Measurements from ENCODE around the gene GRID2IP. TPM values are rescaled to one million over a fixed set of nuclear protein-coding genes. Genes with fewer than 3 reads are reported as not detected.

The GRID2IP gene
- total RNA-seq = 0.10 and 0.13 TPM in 2 replicates
- long read RNA-seq = 0 reads

DNA sequence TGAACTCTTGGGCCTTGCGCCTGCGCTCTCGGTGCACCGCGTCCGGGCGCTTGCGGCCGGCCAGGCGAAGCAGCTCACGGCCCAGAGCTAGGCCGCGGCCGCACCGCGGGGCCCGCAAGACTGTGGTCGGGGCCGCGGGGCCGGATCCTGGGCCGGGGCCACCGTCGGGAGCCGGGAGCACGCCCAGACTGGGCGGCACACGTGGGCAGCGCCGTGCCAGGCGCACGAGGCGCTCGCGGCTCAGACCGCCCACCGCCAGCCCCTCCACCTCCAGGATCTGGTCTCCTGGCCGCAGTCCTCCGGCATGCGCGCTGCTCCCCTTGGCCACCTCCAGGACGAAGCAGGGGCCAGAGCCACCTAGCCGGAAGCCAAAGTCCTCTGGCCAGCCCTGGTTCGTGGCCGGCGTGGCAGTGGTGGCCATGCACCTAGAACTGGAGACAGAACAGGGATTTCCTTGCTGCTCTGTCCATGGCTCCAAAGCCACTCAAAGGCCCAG is at the start of gene GRID2IP:
Gene GRID2IP, minus strand, starts transcription at position 446 of the 496 bp plus-strand sequence. Its CDS starts 25 bp downstream, at position 421.
- TF ChIP-seq, protein P1, sequence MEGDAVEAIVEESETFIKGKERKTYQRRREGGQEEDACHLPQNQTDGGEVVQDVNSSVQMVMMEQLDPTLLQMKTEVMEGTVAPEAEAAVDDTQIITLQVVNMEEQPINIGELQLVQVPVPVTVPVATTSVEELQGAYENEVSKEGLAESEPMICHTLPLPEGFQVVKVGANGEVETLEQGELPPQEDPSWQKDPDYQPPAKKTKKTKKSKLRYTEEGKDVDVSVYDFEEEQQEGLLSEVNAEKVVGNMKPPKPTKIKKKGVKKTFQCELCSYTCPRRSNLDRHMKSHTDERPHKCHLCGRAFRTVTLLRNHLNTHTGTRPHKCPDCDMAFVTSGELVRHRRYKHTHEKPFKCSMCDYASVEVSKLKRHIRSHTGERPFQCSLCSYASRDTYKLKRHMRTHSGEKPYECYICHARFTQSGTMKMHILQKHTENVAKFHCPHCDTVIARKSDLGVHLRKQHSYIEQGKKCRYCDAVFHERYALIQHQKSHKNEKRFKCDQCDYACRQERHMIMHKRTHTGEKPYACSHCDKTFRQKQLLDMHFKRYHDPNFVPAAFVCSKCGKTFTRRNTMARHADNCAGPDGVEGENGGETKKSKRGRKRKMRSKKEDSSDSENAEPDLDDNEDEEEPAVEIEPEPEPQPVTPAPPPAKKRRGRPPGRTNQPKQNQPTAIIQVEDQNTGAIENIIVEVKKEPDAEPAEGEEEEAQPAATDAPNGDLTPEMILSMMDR (IDR thresholded peaks at IDR 0.05) = no peak
- H3K9me3 Mint-ChIP-seq (ENCODE audit: unreplicated experiment) = no peaks in the 10 kb centered on the region
- no peak for DNase-seq (ENCODE audit: extremely low spot score, unreplicated experiment)
- no peaks in the 10 kb centered on the region for H3K4me1 Mint-ChIP-seq (ENCODE audit: unreplicated experiment)
- H3K27me3 Mint-ChIP-seq (ENCODE audit: unreplicated experiment) = peaks cover 4% of the 10 kb centered on the region
- H3K4me3 Mint-ChIP-seq (ENCODE audit: unreplicated experiment) = no peak within 1 kb of the TSS
- no peak within 1 kb of the TSS for H3K27ac Mint-ChIP-seq (ENCODE audit: unreplicated experiment)
- no peaks in the 10 kb centered on the region for H3K36me3 Mint-ChIP-seq (ENCODE audit: unreplicated experiment)

DNA sequence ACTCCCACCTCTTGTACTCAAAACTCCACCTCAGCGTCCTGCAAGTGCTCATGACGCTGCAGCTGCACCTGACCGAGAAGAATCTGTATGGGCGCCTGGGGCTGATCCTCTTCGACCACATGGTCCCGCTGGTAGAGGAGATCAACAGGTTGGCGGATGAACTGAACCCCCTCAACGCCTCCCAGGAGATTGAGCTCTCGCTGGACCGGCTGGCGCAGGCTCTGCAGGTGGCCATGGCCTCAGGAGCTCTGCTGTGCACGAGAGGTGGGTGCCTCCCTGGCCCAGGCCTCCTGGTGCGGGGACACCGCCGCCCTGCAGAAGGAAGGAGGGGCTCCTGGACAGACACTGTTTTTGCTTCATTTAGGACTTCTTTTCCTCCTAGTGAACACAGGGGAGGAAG is 48.8 kb upstream of the GRID2IP start:
- no peaks in the 10 kb centered on the region for H3K9me3 Mint-ChIP-seq (ENCODE audit: unreplicated experiment)
- H3K27me3 Mint-ChIP-seq (ENCODE audit: unreplicated experiment) = no peaks in the 10 kb centered on the region
- H3K27ac Mint-ChIP-seq (ENCODE audit: unreplicated experiment) = no peak overlapping the region
- TF ChIP-seq, protein P1 (IDR thresholded peaks at IDR 0.05) = no peak
- peaks cover 36% of the 10 kb centered on the region for H3K36me3 Mint-ChIP-seq (ENCODE audit: unreplicated experiment)
- H3K4me3 Mint-ChIP-seq (ENCODE audit: unreplicated experiment) = no peak overlapping the region
- H3K4me1 Mint-ChIP-seq (ENCODE audit: unreplicated experiment) = no peaks in the 10 kb centered on the region
- no peak for DNase-seq (ENCODE audit: extremely low spot score, unreplicated experiment)

DNA sequence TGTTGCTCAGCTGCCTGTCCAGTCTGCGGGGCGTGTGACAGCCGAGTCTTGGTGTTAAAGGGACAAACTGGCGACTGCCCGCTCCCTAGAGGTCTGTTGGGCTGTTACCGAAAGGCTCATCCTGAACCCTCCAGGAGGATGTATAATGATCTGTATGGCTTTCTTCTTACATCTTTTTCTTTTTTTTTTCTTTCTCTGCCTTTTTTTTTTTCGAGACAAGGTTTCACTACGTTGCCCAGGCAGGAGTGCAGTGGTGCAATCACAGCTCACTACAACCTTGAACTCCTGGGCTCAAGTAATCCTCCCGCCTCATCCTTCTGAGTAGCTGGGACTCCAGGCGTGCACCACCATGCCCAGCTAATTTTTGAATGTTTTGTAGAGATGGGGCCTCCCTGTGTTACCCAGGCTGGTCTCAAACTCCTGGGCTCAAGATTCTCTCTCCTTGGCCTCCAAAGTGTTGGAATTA is 39.4 kb upstream of the GRID2IP start:
- no peaks in the 10 kb centered on the region for H3K27me3 Mint-ChIP-seq (ENCODE audit: unreplicated experiment)
- H3K9me3 Mint-ChIP-seq (ENCODE audit: unreplicated experiment) = no peaks in the 10 kb centered on the region
- H3K4me1 Mint-ChIP-seq (ENCODE audit: unreplicated experiment) = peaks cover 15% of the 10 kb centered on the region
- H3K36me3 Mint-ChIP-seq (ENCODE audit: unreplicated experiment) = peaks cover 38% of the 10 kb centered on the region
- peak overlapping the region; percentile 91 for H3K27ac Mint-ChIP-seq (ENCODE audit: unreplicated experiment)
- TF ChIP-seq, protein P1 (IDR thresholded peaks at IDR 0.05) = no peak
- DNase-seq (ENCODE audit: extremely low spot score, unreplicated experiment) = no peak
- H3K4me3 Mint-ChIP-seq (ENCODE audit: unreplicated experiment) = peak overlapping the region; percentile 94

DNA sequence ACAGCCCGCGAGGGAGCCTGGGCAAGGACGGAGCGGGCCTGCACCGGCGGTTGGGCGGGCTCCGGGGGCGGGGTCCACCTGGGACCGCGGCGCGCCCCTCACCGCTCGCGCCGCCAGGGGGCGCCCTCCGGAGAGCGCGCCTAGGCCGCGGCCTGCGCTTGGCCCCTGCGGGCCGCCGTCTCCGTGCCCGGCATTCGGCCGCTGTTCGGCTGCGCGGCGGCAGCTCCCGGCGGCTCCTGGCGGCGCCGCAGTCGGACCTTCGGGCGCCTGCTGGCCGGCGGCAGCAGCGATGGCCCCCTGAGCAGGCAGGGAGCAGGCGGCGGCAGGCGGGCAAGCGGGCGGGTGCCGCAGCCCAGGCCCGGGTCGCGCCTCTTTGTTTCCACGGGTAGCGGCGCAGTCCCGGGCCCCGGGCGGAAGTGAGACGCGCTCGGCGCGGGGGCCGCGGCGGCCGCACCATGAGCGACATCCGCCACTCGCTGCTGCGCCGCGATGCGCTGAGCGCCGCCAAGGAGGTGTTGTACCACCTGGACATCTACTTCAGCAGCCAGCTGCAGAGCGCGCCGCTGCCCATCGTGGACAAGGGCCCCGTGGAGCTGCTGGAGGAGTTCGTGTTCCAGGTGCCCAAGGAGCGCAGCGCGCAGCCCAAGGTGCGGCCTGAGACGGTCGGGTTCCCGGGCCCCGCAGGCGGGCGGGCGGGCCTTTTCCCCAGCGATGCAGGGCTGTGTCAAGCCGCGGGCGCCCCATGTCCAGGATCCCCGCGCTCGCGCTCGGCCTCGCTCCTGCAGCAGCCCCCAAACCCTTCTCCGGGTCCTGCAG is 38.8 kb upstream of the GRID2IP start, which contains the start of gene INTS15:
Gene INTS15, plus strand, starts transcription at position 193 of the 816 bp plus-strand sequence. Its CDS starts 263 bp downstream, at position 456.
- DNase-seq (ENCODE audit: extremely low spot score, unreplicated experiment) = peak; percentile 94
- Mint-ChIP-seq H3K9me3 (ENCODE audit: unreplicated experiment) (no peaks in the 10 kb centered on the region), H3K4me3 (ENCODE audit: unreplicated experiment) (peak within 1 kb of the TSS; percentile 94), H3K27ac (ENCODE audit: unreplicated experiment) (peak within 1 kb of the TSS; percentile 91), H3K4me1 (ENCODE audit: unreplicated experiment) (peaks cover 15% of the 10 kb centered on the region), H3K27me3 (ENCODE audit: unreplicated experiment) (no peaks in the 10 kb centered on the region), H3K36me3 (ENCODE audit: unreplicated experiment) (peaks cover 33% of the 10 kb centered on the region)
- TF ChIP-seq, protein P1 (IDR thresholded peaks at IDR 0.05) = peak; percentile 81
